H1 (cell line): ENCODE results near the gene MCM9. TPM values are rescaled to one million over a fixed set of nuclear protein-coding genes. Genes with fewer than 3 reads are reported as not detected.

Experiments
- CTCF ChIA-PET: fragments of 300-600 bp; sonication (Branson Sonifier 250); formaldehyde crosslinking; loops from one replicate; lab custom pipeline; 2021; ENCODE audit not compliant: partially characterized antibody; lab: Charles Lee
- POLR2A ChIA-PET: fragments of 300-600 bp; sonication (Branson Sonifier 250); formaldehyde crosslinking; loops from one replicate; lab custom pipeline; 2021; ENCODE audit warnings: inconsistent platforms; ENCODE audit not compliant: partially characterized antibody; lab: Charles Lee
- DNase-seq, 2 experiments: peaks; one replicate each; pipeline versions ENCODE4 v3.0.0 to v3.0.0-alpha.2; 2010 to 2022; ENCODE audit warnings: low spot score in 2 of 2, low read depth in 1 of 2, mixed read lengths in 1 of 2
- FAIRE-seq: peaks from 2 replicates; lab custom pipeline; 2011; peaks lifted over from hg19 to GRCh38; lab: Jason Lieb, UNC
- H2AFZ ChIP-seq: 2 replicates; pipeline ENCODE4 v1.8.1; 2012; ENCODE audit warnings: low read length, inconsistent platforms
- H2AK5ac ChIP-seq: 2 replicates; pipeline ENCODE4 v1.6.1; 2013; ENCODE audit warnings: low read depth, low read length
- H2BK120ac ChIP-seq: replicated peaks from 2 replicates; pipeline ENCODE3; 2013; ENCODE audit warnings: low read depth, low read length, inconsistent platforms
- H2BK12ac ChIP-seq: 2 replicates; pipeline ENCODE4 v1.6.1; 2013; ENCODE audit warnings: low read depth, low read length
- H2BK15ac ChIP-seq: 2 replicates; pipeline ENCODE4 v1.6.1; 2013; ENCODE audit warnings: low read length
- H2BK20ac ChIP-seq: 2 replicates; pipeline ENCODE4 v1.6.1; 2013; ENCODE audit warnings: low read length
- H2BK5ac ChIP-seq: 2 replicates; pipeline ENCODE4 v1.6.1; 2013; ENCODE audit warnings: low read depth, low read length
- H3K14ac ChIP-seq: 2 replicates; pipeline ENCODE4 v1.6.1; 2013; ENCODE audit warnings: inconsistent platforms; ENCODE audit not compliant: insufficient read length
- H3K18ac ChIP-seq: 2 replicates; pipeline ENCODE4 v1.6.1; 2013; ENCODE audit warnings: low read length; ENCODE audit errors: extremely low read depth
- H3K23ac ChIP-seq: 2 replicates; pipeline ENCODE4 v1.6.1; 2013; ENCODE audit warnings: inconsistent platforms; ENCODE audit not compliant: insufficient read length
- H3K23me2 ChIP-seq: 2 replicates; pipeline ENCODE4 v1.6.1; 2013; ENCODE audit warnings: low read depth, low read length
- H3K27ac ChIP-seq: 2 replicates; pipeline ENCODE4 v1.6.1; 2011; ENCODE audit warnings: low read depth, low read length, inconsistent platforms
- H3K27me3 ChIP-seq, 4 experiments: replicated peaks in 1 of 4; 1 replicate in 1 of 4; 2 replicates in 3 of 4; pipeline versions ENCODE4 v1.6.1 to v1.8.1; 2011 to 2013; ENCODE audit warnings: low read length in 3 of 4, mild to moderate bottlenecking in 3 of 4, inconsistent platforms in 2 of 4, mixed read lengths in 2 of 4, moderate library complexity in 1 of 4; ENCODE audit not compliant: control insufficient read depth in 3 of 4, insufficient read depth in 3 of 4; ENCODE audit errors: extremely low read depth in 1 of 4
- H3K36me3 ChIP-seq, 4 experiments: 2 replicates each; pipeline versions ENCODE4 v1.6.1 to v1.8.1; 2011 to 2013; ENCODE audit warnings: mild to moderate bottlenecking in 4 of 4, low read length in 3 of 4, moderate library complexity in 2 of 4, control low read depth in 1 of 4, inconsistent platforms in 1 of 4; ENCODE audit not compliant: insufficient read depth in 4 of 4, control insufficient read depth in 2 of 4
- H3K4ac ChIP-seq: replicated peaks from 2 replicates; pipeline ENCODE3; 2013; ENCODE audit warnings: low read length, low read depth, mixed read lengths, inconsistent platforms; ENCODE audit not compliant: insufficient read length
- H3K4me1 ChIP-seq, 4 experiments: replicated peaks in 1 of 4; 1 replicate in 1 of 4; 2 replicates in 3 of 4; pipeline versions ENCODE4 v1.6.1 to v1.8.1; 2011 to 2013; ENCODE audit warnings: low read length in 3 of 4, inconsistent platforms in 2 of 4, mixed read lengths in 1 of 4; ENCODE audit not compliant: insufficient read depth in 4 of 4, control insufficient read depth in 3 of 4
- H3K4me2 ChIP-seq, 2 experiments: 2 replicates each; pipeline versions ENCODE4 v1.6.1 to v1.8.1; 2011 to 2013; ENCODE audit warnings: low read depth in 2 of 2, low read length in 2 of 2, control low read depth in 1 of 2, inconsistent platforms in 1 of 2, mild to moderate bottlenecking in 1 of 2; ENCODE audit not compliant: insufficient read depth in 1 of 2
- H3K4me3 ChIP-seq, 4 experiments: fragments of 200-600, 300-600 bp in 1 of 4; sonication (generic), shearing (Covaris generic), sonication (Bioruptor Twin) in 1 of 4; 2 replicates each; pipeline versions ENCODE4 v1.5.1 to v1.8.1; 2011 to 2016; ENCODE audit warnings: low read length in 4 of 4, low read depth in 3 of 4, control low read depth in 2 of 4, inconsistent platforms in 2 of 4, mild to moderate bottlenecking in 2 of 4, mixed read lengths in 1 of 4, moderate library complexity in 1 of 4; ENCODE audit not compliant: insufficient read depth in 2 of 4; ENCODE audit errors: extremely low read depth in 1 of 4
- H3K56ac ChIP-seq: replicated peaks from 2 replicates; pipeline ENCODE3; 2013; ENCODE audit warnings: low read depth, mild to moderate bottlenecking, mixed read lengths, low read length, inconsistent platforms; ENCODE audit not compliant: insufficient read length
- H3K79me1 ChIP-seq: 2 replicates; pipeline ENCODE4 v1.6.1; 2013; ENCODE audit warnings: low read depth, low read length, control low read depth
- H3K79me2 ChIP-seq, 2 experiments: 2 replicates each; pipeline versions ENCODE4 v1.6.1 to v1.8.1; 2012 to 2013; ENCODE audit warnings: low read length in 2 of 2, mild to moderate bottlenecking in 2 of 2, inconsistent platforms in 1 of 2; ENCODE audit not compliant: insufficient read depth in 2 of 2, control insufficient read depth in 1 of 2
- H3K9ac ChIP-seq, 4 experiments: replicated peaks in 1 of 4; 1 replicate in 1 of 4; 2 replicates in 3 of 4; pipeline versions ENCODE4 v1.6.1 to v1.8.1; 2011 to 2013; ENCODE audit warnings: low read depth in 3 of 4, low read length in 3 of 4, control low read depth in 2 of 4, mild to moderate bottlenecking in 2 of 4, moderate library complexity in 2 of 4, inconsistent platforms in 1 of 4; ENCODE audit errors: extremely low read depth in 1 of 4
- H3K9me3 ChIP-seq, 2 experiments: 2 replicates each; pipeline versions ENCODE4 v1.6.1 to v1.8.1; 2012 to 2013; ENCODE audit warnings: mild to moderate bottlenecking in 2 of 2, moderate library complexity in 2 of 2, control low read depth in 1 of 2, inconsistent platforms in 1 of 2, low read depth in 1 of 2, low read length in 1 of 2, mixed read lengths in 1 of 2; ENCODE audit not compliant: insufficient read depth in 2 of 2
- H4K20me1 ChIP-seq, 2 experiments: replicated peaks in 1 of 2; 2 replicates each; pipeline versions ENCODE3 to v1.8.1; 2011 to 2013; ENCODE audit warnings: inconsistent platforms in 2 of 2, low read length in 2 of 2, mild to moderate bottlenecking in 1 of 2; ENCODE audit not compliant: insufficient read depth in 2 of 2, control insufficient read depth in 1 of 2
- H4K5ac ChIP-seq: 2 replicates; pipeline ENCODE4 v1.6.1; 2013; ENCODE audit warnings: low read length, low read depth, mixed read lengths, inconsistent platforms; ENCODE audit not compliant: insufficient read length
- H4K8ac ChIP-seq: 2 replicates; pipeline ENCODE4 v1.8.0; 2013; ENCODE audit warnings: mild to moderate bottlenecking, moderate library complexity, low read length, inconsistent platforms; ENCODE audit not compliant: insufficient read depth; ENCODE audit errors: extremely low read depth
- H4K91ac ChIP-seq: replicated peaks from 2 replicates; pipeline ENCODE3; 2013; ENCODE audit warnings: low read length, mixed read lengths, inconsistent platforms; ENCODE audit not compliant: insufficient read length
- CBX5 ChIP-seq: fragments of 300-800, 300-1000 bp; sonication (generic); IDR thresholded peaks from 2 replicates; pipeline ENCODE4 v1.7.1; 2016; ENCODE audit warnings: antibody characterized with exemption, low read length, low read depth
- CTCF ChIP-seq, 3 experiments: IDR thresholded peaks; 1 replicate in 2 of 3; 2 replicates in 1 of 3; pipeline versions ENCODE4 v1.5.1 to v1.6.1; 2011; ENCODE audit warnings: low read length in 3 of 3, mild to moderate bottlenecking in 3 of 3, inconsistent platforms in 2 of 3, low read depth in 1 of 3, moderate library complexity in 1 of 3; ENCODE audit not compliant: insufficient read depth in 1 of 3; ENCODE audit errors: control extremely low read depth in 1 of 3
- SP1 ChIP-seq: IDR thresholded peaks from 2 replicates; pipeline ENCODE4 v1.6.1; 2011; ENCODE audit warnings: low read depth, low read length
- SUZ12 ChIP-seq: fragments of 200-600 bp; sonication (generic); IDR thresholded peaks from 2 replicates; pipeline ENCODE4 v1.6.1; 2012; ENCODE audit warnings: mild to moderate bottlenecking, inconsistent platforms, low read length, moderate library complexity, mixed read lengths
- WGBS, 2 experiments: shearing (Covaris generic) in 1 of 2; methylation state at CpG; one replicate each; pipeline versions ENCODE4 v1.1.6 to v1.1.7; 2013 to 2015; ENCODE audit warnings: low lambda C conversion rate in 2 of 2, mixed read lengths in 2 of 2, inconsistent platforms in 1 of 2, low coverage in 1 of 2, missing lambda C conversion rate in 1 of 2; ENCODE audit not compliant: insufficient replicate concordance in 2 of 2, insufficient coverage in 1 of 2, insufficient read length in 1 of 2; ENCODE audit errors: extremely low coverage in 1 of 2, missing lambda C conversion rate in 1 of 2; 5-methylcytosine and 5-hydroxymethylcytosine counted together
- polyA plus RNA-seq, 7 experiments: library from polyadenylated mRNA; depleted of rRNA in 3 of 7; stranded (reverse) in 5 of 7; unstranded in 2 of 7; fragments of >200 nt in 5 of 7; fragments of 200-250 nt in 2 of 7; gene quantifications; 1 replicate in 5 of 7; 2 replicates in 1 of 7; 4 replicates in 1 of 7; pipeline versions ENCODE4 v1.2.1 to v1.2.3, GENCODE V29; 2011 to 2013; ENCODE audit warnings: missing spikeins in 2 of 7, mixed read lengths in 2 of 7
- total RNA-seq: library from RNA; stranded (reverse); fragmentation: NEBNext Ultra II Directional; extraction: Animal tissue kit (Norgen Biotek cat#: 25700); gene quantifications from 2 replicates; pipeline ENCODE4 v1.2.1, GENCODE V29; 2021

Gene MCM9
- total and polyA plus RNA-seq, 2 of the 8 experiments (the other 6 are each of a cell fraction or from before 2014, with no cell fraction given), result 3.7 to 11.4 TPM

DNA sequence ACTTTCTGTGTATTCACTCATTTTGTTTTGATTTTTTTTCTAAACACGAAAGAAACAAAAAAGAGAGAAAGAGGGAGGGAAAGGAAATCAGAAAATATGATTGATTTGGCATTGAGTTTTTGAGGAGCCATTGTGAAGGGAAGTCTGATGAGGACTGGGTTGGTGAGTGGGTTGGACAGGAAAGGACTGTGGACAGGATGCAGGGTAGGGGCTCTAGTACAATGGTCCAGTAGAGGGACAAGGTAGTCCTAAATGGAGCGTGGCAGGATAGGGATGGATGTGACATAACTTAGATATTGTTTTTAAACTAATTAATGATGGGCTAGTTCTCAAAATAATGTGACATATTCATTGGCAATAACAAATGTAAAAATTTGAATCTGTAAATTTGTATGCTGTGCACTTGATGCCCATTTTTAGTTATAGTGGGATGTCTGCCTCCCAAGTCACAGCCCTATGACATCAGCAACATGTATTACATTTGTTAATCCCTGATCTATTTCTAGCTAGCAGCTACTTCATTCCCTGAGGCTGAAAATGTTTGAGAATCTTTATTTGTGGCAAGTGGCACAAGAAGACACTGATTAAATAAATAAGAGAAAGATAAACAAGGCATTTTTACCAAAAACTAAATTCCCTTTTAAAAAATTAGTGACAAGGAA lies 105.0 kb downstream of the MCM9 start:
- Histone ChIP-seq H3K23me2 (no peaks in the 10 kb centered on the region), H3K18ac (no peak overlapping the region), H2BK120ac (no peak overlapping the region), H3K79me1 (no peaks in the 10 kb centered on the region), H3K27me3 (no peaks in the 10 kb centered on the region), H2AFZ (no peak overlapping the region), H3K4me1 (no peaks in the 10 kb centered on the region), H3K36me3 (peaks cover 0 to 5% (median 0%) of the 10 kb centered on the region in 4 experiments; a peak in 1 of 8 replicates), H2AK5ac (no peak overlapping the region), H3K4me3 (no peak overlapping the region), H3K9me3 (no peaks in the 10 kb centered on the region), H4K5ac (no peak overlapping the region), H2BK15ac (no peak overlapping the region), H4K8ac (no peak overlapping the region), H3K9ac (no peak overlapping the region), H3K79me2 (no peaks in the 10 kb centered on the region), H2BK5ac (no peak overlapping the region), H2BK20ac (no peak overlapping the region), H4K20me1 (no peaks in the 10 kb centered on the region), H3K14ac (no peak overlapping the region), H3K27ac (no peak overlapping the region), H3K23ac (no peak overlapping the region), H3K4me2 (no peak overlapping the region), H2BK12ac (no peak overlapping the region), H3K4ac (no peak overlapping the region), H3K56ac (no peak overlapping the region), H4K91ac (no peak overlapping the region)
- POLR2A ChIA-PET, result no interaction called here
- WGBS, 2 experiments, result 98% methylated on average over 2 of the region's 2 CpGs; no CpG with 5 or more reads in 1 of the 2 experiments
- no peak for DNase-seq
- no peak for FAIRE-seq
- CTCF ChIA-PET, result no interaction called here
- TF ChIP-seq SP1, result no peak
- no peak for TF ChIP-seq CBX5
- TF ChIP-seq CTCF (IDR thresholded peaks at IDR 0.05; ENCODE audit: control extremely low read depth in 1 of 3, insufficient read depth in 1 of 3, low read depth in 1 of 3, low read length in 3 of 3), result no peak
- no peak for TF ChIP-seq SUZ12
